Neural crest cell (in vitro differentiated cells): ENCODE data around the gene FAM174B. TPM values are rescaled to one million over a fixed set of nuclear protein-coding genes. Genes with fewer than 3 reads are reported as not detected.

Source experiments
- DNase-seq: peaks from one replicate; pipeline ENCODE4 v3.0.0; 2021; ENCODE audit warnings: low read depth, mixed read lengths, low spot score
- H3K27ac Mint-ChIP-seq: one replicate; pipeline ENCODE4 v1.8.0; 2021; ENCODE audit warnings: mild to moderate bottlenecking, mixed read lengths; ENCODE audit not compliant: unreplicated experiment
- H3K27me3 Mint-ChIP-seq: 2 replicates; pipeline ENCODE4 v1.8.0; 2021; ENCODE audit warnings: low read depth, mild to moderate bottlenecking, mixed read lengths
- H3K36me3 Mint-ChIP-seq: 2 replicates; pipeline ENCODE4 v1.8.0; 2021; ENCODE audit warnings: low read depth, mild to moderate bottlenecking, mixed read lengths
- H3K4me1 Mint-ChIP-seq: 2 replicates; pipeline ENCODE4 v1.8.0; 2021; ENCODE audit warnings: mixed read lengths
- H3K4me3 Mint-ChIP-seq: one replicate; pipeline ENCODE4 v1.8.0; 2021; ENCODE audit warnings: mild to moderate bottlenecking, mixed read lengths
- H3K9me3 Mint-ChIP-seq: 2 replicates; pipeline ENCODE4 v1.8.0; 2021; ENCODE audit warnings: mixed read lengths
- total RNA-seq: library from RNA; stranded (reverse); gene quantifications from 2 replicates; pipeline ENCODE4 v1.2.1, GENCODE V29; 2021
- TF ChIP-seq, protein P1 (sequence below): fragments of 200-600 bp; sonication (generic); conservative IDR thresholded peaks from 2 replicates; pipeline ENCODE4 v1.5.0; 2021; ENCODE audit warnings: antibody characterized with exemption, mild to moderate bottlenecking

The FAM174B gene
- total RNA-seq, 1 donor from 2014 or later, result 12.1 TPM

DNA sequence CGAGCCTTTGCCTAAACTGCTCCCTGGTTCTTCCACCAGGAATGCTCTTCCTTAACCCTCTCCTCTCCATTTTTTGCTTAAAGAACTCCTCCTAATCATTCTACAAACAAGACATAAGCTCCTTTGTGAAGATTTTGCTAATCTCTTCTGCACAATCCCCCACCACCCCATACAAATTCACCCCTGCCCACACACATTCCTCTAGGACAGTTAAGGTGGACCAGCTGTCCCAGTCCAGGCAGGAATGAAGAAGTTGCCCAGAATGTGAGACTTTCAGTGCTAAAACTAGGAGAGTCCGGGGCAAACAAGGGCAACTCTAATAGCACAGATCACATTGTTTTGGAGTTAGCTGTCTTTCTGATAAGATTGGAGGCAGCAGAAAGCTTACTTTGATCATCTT is 13.9 kb upstream of the FAM174B start:
- no peaks in the 10 kb centered on the region for H3K36me3 Mint-ChIP-seq
- H3K27ac Mint-ChIP-seq, result no peak overlapping the region
- TF ChIP-seq, protein P1, sequence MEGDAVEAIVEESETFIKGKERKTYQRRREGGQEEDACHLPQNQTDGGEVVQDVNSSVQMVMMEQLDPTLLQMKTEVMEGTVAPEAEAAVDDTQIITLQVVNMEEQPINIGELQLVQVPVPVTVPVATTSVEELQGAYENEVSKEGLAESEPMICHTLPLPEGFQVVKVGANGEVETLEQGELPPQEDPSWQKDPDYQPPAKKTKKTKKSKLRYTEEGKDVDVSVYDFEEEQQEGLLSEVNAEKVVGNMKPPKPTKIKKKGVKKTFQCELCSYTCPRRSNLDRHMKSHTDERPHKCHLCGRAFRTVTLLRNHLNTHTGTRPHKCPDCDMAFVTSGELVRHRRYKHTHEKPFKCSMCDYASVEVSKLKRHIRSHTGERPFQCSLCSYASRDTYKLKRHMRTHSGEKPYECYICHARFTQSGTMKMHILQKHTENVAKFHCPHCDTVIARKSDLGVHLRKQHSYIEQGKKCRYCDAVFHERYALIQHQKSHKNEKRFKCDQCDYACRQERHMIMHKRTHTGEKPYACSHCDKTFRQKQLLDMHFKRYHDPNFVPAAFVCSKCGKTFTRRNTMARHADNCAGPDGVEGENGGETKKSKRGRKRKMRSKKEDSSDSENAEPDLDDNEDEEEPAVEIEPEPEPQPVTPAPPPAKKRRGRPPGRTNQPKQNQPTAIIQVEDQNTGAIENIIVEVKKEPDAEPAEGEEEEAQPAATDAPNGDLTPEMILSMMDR, result no peak
- no peak overlapping the region for H3K4me3 Mint-ChIP-seq
- H3K27me3 Mint-ChIP-seq, result peaks cover 3% of the 10 kb centered on the region
- H3K9me3 Mint-ChIP-seq, result no peaks in the 10 kb centered on the region
- peaks cover 25% of the 10 kb centered on the region for H3K4me1 Mint-ChIP-seq
- DNase-seq, result no peak

DNA sequence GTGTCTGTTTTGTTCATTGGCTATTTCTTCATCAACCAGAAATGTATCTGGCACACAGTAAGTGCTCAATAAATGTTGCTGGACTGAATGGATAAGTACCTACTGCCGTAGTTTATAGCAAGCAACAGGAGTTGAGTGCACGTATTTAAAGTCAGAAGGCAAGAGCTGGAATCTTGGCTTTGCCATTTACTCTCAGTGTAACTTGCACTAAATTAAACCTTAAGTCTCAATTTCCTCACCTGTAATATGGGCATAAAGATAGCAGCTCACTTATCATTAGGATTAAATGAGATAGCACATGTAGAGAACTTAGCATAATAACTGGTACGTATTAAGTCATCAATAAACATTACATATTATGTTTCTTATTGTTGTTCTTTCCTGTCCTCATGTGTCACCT is 13.0 kb upstream of the FAM174B start:
- no peaks in the 10 kb centered on the region for H3K9me3 Mint-ChIP-seq
- no peak overlapping the region for H3K4me3 Mint-ChIP-seq
- TF ChIP-seq, protein P1, result no peak
- no peak for DNase-seq
- no peaks in the 10 kb centered on the region for H3K36me3 Mint-ChIP-seq
- no peak overlapping the region for H3K27ac Mint-ChIP-seq
- peaks cover 3% of the 10 kb centered on the region for H3K27me3 Mint-ChIP-seq
- H3K4me1 Mint-ChIP-seq, result peaks cover 25% of the 10 kb centered on the region

DNA sequence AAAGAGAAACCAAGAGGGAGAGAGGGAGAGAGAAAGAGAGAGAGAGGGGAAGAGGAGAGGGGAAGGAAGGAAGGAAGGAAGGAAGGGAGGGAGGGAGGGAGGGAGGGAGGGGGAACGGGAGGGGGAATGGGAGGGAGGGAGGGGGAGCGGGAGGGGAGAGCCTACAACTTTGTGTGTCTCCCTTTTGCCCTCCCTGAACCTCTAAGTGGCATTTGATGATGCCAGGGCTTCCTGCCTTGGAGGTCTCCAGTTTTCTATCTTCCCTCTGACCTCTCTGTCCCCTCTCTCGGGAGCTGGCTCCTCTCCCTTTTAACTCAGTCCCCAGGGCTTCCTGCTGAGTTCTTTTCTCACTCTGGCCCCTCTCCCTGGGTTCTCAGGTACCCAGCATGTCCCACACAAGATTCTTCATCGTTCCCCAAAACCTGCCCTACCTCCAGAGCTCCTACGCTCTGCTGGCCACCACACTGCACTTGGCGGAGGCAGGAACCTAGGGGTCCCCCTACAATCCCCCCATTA is 12.5 kb upstream of the FAM174B start:
- DNase-seq, result no peak
- peaks cover 25% of the 10 kb centered on the region for H3K4me1 Mint-ChIP-seq
- no peaks in the 10 kb centered on the region for H3K36me3 Mint-ChIP-seq
- H3K27me3 Mint-ChIP-seq, result peaks cover 3% of the 10 kb centered on the region
- H3K27ac Mint-ChIP-seq, result no peak overlapping the region
- H3K4me3 Mint-ChIP-seq, result no peak overlapping the region
- TF ChIP-seq, protein P1, result no peak
- H3K9me3 Mint-ChIP-seq, result no peaks in the 10 kb centered on the region

DNA sequence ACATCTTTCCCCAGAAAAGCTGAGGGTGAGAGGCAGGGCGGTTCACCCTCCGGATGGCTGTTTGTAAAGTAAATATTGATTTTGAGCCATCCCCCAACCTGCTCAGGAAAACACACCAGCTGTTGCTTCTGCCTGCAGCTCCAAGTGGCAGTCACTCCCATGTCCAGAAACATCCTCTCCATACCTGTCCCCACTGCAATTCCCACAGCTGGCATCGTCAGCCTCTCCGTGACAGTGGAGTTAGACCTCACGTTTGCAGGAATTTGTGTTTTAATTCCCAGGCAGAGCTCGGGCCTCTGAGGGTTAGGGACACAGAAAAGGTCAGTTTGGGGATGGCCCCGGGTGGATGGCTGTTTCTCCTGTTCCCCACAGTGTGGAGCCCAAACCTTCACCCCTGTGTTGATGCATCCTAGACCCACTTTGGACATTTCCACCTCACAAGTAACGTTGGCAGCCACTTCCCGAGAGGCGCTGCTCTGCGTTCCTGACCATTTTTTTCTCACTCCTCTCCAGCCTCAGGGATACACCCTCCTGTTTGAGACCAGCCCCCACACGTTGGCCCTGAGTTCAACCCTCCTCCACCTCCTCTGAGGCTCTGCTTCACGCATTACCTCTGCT is 11.8 kb upstream of the FAM174B start:
- Mint-ChIP-seq H3K4me3 (no peak overlapping the region), H3K4me1 (peaks cover 25% of the 10 kb centered on the region), H3K27me3 (peaks cover 3% of the 10 kb centered on the region), H3K9me3 (no peaks in the 10 kb centered on the region), H3K36me3 (no peaks in the 10 kb centered on the region), H3K27ac (no peak overlapping the region)
- TF ChIP-seq, protein P1, result no peak
- DNase-seq, result no peak

DNA sequence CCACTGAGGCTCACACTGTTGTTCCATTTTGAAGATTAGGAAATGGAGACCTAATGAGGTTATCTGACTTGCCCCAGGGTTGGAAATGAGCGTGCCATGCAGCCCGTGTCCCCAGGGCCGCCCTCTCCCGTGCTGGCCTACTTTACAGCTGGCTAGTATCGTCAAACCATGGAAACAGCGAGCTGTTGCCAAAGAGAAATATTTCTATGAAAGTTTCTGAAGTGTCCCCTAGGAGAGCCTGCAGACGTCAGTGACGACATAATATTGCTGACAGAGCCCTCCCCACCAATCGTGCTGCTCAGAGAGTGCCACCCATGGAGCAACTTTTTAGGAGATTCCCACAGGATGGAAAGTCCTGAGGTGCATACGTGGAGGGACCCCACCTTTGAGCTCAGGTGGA is 11.2 kb upstream of the FAM174B start:
- H3K36me3 Mint-ChIP-seq, result no peaks in the 10 kb centered on the region
- H3K27me3 Mint-ChIP-seq, result peaks cover 3% of the 10 kb centered on the region
- H3K4me1 Mint-ChIP-seq, result peaks cover 25% of the 10 kb centered on the region
- H3K9me3 Mint-ChIP-seq, result no peaks in the 10 kb centered on the region
- no peak overlapping the region for H3K27ac Mint-ChIP-seq
- DNase-seq, result no peak
- TF ChIP-seq, protein P1, result no peak
- H3K4me3 Mint-ChIP-seq, result no peak overlapping the region
